ENCODE data around the gene SPTSSB. TPM values are rescaled to one million over a fixed set of nuclear protein-coding genes. Genes with fewer than 3 reads are reported as not detected.

SPTSSB gene
- polyA plus RNA-seq, 1 donor = 0.40 TPM

DNA sequence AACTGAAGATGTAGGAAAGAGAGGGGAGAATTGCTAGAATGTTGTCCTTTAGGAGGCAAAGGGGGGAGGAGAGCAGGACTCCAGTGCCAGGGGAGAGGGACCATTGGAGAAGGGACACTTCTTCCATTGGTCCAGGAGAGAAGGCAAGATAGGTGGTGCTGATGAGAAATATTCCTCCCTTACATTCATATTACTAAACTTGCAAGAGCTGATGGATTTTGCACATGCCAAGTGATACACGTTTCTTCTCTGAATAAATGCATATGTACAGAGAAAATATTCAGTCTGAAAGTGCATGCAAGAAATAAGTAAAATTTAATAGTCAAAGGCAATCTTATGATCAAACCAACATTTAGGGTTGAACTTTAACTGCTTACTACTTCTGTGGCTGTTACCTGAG lies 21.5 kb upstream of the SPTSSB start:
- no CpG with 5 or more reads among the region's 1 CpG for WGBS (ENCODE audit: insufficient coverage, low lambda C conversion rate)
- no peaks in the 10 kb centered on the region for H3K4me1 ChIP-seq (ENCODE audit: control insufficient read depth, insufficient read depth, low read length)
- no peaks in the 10 kb centered on the region for H3K9me3 ChIP-seq (ENCODE audit: control insufficient read depth, low read depth, low read length)
- H3K27ac ChIP-seq (ENCODE audit: low read length) = no peak overlapping the region
- no peak for DNase-seq
- H3K36me3 ChIP-seq (ENCODE audit: control insufficient read depth, insufficient read depth, low read length) = no peaks in the 10 kb centered on the region
- no peaks in the 10 kb centered on the region for H3K27me3 ChIP-seq (ENCODE audit: control insufficient read depth, insufficient read depth, low read length)
- H3K4me3 ChIP-seq (ENCODE audit: low read length) = no peak overlapping the region

DNA sequence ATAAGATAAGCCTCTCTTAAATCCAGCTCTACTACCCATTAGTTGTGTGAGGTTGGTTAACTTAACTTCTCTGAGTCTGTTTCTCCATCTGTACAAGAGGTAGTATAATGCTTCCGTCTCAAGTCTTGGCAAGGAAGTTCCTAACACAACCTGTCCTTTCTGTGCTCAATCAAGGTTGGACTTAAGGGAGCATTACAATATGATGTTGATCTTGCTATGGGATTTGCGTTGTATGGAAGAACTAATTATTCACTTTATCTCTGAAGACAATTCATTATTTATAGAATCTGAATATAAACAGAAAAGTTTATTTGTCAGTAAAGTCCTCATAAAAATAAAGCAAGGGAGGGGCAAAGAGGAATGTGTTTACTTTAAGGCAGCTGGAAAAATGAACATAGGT lies 18.9 kb upstream of the SPTSSB start:
- no peak for DNase-seq
- 100% methylated on average over 1 of the region's 2 CpGs for WGBS (ENCODE audit: insufficient coverage, low lambda C conversion rate)
- no peaks in the 10 kb centered on the region for H3K27me3 ChIP-seq (ENCODE audit: control insufficient read depth, insufficient read depth, low read length)
- no peaks in the 10 kb centered on the region for H3K9me3 ChIP-seq (ENCODE audit: control insufficient read depth, low read depth, low read length)
- no peaks in the 10 kb centered on the region for H3K36me3 ChIP-seq (ENCODE audit: control insufficient read depth, insufficient read depth, low read length)
- H3K4me3 ChIP-seq (ENCODE audit: low read length) = no peak overlapping the region
- no peak overlapping the region for H3K27ac ChIP-seq (ENCODE audit: low read length)
- H3K4me1 ChIP-seq (ENCODE audit: control insufficient read depth, insufficient read depth, low read length) = no peaks in the 10 kb centered on the region

DNA sequence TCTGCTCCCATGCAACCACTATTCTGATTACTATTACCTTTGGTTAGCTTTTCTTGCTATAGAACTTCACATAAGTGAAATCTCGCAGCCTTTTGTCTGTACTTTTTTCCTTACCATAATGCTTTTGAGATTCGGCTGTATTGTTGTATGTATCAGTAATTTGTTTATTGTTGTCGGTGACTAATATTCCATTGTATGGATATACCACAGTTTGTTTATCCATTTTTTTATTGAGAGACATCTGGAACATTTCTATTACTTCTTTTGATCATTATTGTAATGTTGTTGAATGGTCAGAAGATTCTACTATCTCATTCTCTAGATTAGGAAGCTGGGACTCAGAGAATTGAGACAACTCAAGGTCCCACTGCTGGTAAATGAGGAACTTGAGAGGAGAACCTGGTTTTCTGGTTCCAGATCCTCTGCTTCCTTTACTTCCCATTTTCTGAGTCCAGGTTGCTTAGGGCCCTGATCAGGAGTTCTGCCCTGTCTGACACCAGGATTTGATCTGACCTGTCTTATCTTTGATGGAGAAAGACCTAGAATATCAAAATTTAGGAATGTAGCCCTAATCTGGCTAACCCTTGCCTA lies 18.2 kb upstream of the SPTSSB start:
- Histone ChIP-seq H3K4me3 (ENCODE audit: low read length) (no peak overlapping the region), H3K9me3 (ENCODE audit: control insufficient read depth, low read depth, low read length) (no peaks in the 10 kb centered on the region), H3K36me3 (ENCODE audit: control insufficient read depth, insufficient read depth, low read length) (no peaks in the 10 kb centered on the region), H3K27me3 (ENCODE audit: control insufficient read depth, insufficient read depth, low read length) (no peaks in the 10 kb centered on the region), H3K27ac (ENCODE audit: low read length) (no peak overlapping the region), H3K4me1 (ENCODE audit: control insufficient read depth, insufficient read depth, low read length) (no peaks in the 10 kb centered on the region)
- WGBS (ENCODE audit: insufficient coverage, low lambda C conversion rate) = 93% methylated on average over 3 of the region's 3 CpGs
- DNase-seq = no peak

DNA sequence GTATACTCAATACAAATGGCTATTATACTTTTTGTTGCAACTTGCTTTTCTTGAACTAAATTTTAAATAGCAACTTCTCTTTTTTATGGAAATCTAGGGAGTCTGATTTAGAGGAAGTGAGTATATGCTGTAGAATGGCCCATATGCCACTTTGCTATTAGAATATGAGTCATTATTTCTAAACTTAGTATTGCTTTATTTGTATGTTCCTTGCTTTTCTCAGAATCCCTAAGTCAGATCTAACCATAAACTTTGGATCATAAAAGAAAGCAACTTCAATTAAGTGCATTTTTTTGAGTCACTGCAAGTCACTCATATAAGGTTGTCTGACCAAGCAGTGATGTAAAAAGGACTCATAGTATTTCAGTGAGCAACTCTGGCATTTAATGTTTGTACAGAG lies 17.5 kb upstream of the SPTSSB start:
- H3K4me1 ChIP-seq (ENCODE audit: control insufficient read depth, insufficient read depth, low read length) = no peaks in the 10 kb centered on the region
- no peaks in the 10 kb centered on the region for H3K27me3 ChIP-seq (ENCODE audit: control insufficient read depth, insufficient read depth, low read length)

DNA sequence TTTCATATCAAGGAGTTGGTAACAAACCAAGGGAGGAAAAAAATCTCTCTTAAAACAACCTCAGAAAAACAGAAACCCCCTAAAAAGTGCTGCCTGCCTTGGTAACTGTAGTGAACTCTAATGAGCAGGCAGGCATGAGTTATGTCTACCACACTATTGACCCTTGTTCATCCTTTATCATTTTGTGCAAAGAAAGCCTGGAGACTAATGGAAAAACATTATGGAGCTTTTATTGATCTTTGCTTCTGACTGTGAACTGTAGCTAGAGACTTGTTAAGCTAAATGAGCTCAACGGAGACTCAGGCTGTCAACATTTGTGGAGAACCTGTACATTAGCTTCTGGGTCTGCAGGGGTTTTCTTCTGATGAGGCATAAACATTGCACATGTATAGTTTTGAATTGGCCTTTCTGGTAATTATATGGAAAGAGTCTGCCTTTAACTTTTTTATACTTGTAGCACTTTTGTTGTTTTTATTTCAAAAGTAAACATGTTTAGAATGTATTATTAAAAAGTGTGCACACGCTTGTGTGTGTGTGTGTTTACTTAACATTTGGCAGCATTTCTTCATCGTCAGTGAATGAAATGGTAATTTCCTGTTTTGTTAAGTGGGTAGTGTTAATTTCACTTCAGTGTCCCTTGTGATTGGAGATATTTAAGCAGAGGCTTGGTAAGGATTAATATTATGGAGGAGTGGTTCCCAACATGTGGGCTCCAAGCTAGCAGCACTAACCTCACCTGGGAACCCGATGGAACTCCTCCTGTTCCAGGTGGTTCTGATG lies 15.9 kb upstream of the SPTSSB start:
- H3K9me3 ChIP-seq (ENCODE audit: control insufficient read depth, low read depth, low read length) = no peaks in the 10 kb centered on the region
- H3K36me3 ChIP-seq (ENCODE audit: control insufficient read depth, insufficient read depth, low read length) = no peaks in the 10 kb centered on the region
- H3K27ac ChIP-seq (ENCODE audit: low read length) = no peak overlapping the region
- 80% methylated on average over 1 of the region's 4 CpGs for WGBS (ENCODE audit: insufficient coverage, low lambda C conversion rate)
- H3K4me3 ChIP-seq (ENCODE audit: low read length) = no peak overlapping the region
- H3K4me1 ChIP-seq (ENCODE audit: control insufficient read depth, insufficient read depth, low read length) = no peaks in the 10 kb centered on the region
- DNase-seq = no peak
- no peaks in the 10 kb centered on the region for H3K27me3 ChIP-seq (ENCODE audit: control insufficient read depth, insufficient read depth, low read length)

More for the DNA sequence above, 17.5 kb upstream of the SPTSSB start:
- no peak overlapping the region for H3K27ac ChIP-seq (ENCODE audit: low read length)
- no peak for DNase-seq
- no peak overlapping the region for H3K4me3 ChIP-seq (ENCODE audit: low read length)
- H3K9me3 ChIP-seq (ENCODE audit: control insufficient read depth, low read depth, low read length) = no peaks in the 10 kb centered on the region
- H3K36me3 ChIP-seq (ENCODE audit: control insufficient read depth, insufficient read depth, low read length) = no peaks in the 10 kb centered on the region

DNA sequence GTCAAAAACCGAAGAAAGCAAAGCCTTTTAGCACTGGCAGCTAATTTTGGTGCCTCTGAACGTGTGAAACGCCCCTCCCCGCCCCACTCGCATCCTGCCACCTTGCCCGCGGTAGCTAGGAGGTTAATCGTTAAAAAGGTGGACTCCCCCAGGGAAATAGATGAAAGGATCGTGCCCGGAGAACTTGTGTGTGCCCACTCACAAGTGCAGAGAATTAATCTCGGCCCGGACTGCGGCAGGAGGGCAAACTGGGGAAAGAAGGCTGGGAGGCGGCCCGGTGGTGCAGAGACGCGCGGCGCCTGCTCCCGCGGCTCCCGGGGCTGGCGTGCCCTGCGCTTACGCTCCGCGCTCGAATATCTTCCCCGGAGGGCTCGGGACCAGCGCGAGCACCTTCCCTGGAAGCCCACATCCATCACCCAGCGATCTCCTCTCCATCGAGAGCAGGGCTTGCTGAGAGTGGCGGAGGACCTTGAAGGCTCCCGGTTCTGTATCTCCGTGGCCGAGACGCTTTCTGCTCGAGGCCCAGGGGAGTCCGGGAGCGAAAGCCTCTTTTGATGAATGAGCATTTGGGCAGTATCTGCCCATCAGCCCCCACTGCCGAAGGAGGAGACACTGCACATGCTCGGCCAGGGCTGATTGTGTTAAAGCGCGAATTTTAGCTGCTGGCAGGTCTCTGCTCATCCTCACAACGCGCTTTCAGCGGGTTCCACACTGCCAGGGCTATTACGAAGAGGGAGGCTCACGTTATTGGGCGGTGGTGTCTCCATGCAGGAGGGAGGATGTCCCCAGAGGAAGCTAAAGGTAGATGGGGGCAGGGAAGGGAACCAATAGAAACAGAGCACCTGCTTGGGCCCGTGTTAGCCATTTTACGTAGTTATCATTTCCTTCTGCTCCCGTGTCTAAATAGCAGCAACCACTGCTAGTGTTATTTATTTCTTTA lies 1.3 kb upstream of the SPTSSB start:
- DNase-seq = peak in 1 of 2 donors; percentile 19
- Histone ChIP-seq H3K4me1 (ENCODE audit: control insufficient read depth, insufficient read depth, low read length) (peaks cover 14% of the 10 kb centered on the region), H3K27ac (ENCODE audit: low read length) (no peak overlapping the region), H3K4me3 (ENCODE audit: low read length) (peak overlapping the region; percentile 43), H3K36me3 (ENCODE audit: control insufficient read depth, insufficient read depth, low read length) (no peaks in the 10 kb centered on the region), H3K27me3 (ENCODE audit: control insufficient read depth, insufficient read depth, low read length) (peaks cover 37% of the 10 kb centered on the region), H3K9me3 (ENCODE audit: control insufficient read depth, low read depth, low read length) (no peaks in the 10 kb centered on the region)
- 48% methylated on average over 2 of the region's 55 CpGs for WGBS (ENCODE audit: insufficient coverage, low lambda C conversion rate)

DNA sequence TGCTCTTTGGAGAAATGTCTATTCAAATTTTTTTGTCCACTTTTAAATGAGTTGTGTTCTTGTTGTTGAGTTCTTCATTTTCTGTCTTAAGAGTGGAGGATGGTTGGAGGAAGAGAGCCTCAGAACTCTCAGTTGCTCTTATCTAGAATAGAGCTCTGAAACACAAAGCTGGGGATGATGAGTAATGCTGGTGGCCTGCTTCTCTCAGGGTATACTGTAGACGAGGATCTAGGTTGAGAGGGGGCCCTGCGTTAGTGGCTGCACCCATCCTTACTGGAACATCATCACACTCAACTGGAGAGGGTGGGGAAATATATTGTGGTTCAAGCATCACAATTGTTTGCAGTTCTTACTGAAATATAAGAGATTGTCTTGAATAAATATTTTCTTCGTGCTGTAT lies 1.8 kb downstream of the SPTSSB start:
- H3K27me3 ChIP-seq (ENCODE audit: control insufficient read depth, insufficient read depth, low read length) = peaks cover 40% of the 10 kb centered on the region
- no peak overlapping the region for H3K4me3 ChIP-seq (ENCODE audit: low read length)
- no peak for DNase-seq
- H3K9me3 ChIP-seq (ENCODE audit: control insufficient read depth, low read depth, low read length) = no peaks in the 10 kb centered on the region
- peaks cover 14% of the 10 kb centered on the region for H3K4me1 ChIP-seq (ENCODE audit: control insufficient read depth, insufficient read depth, low read length)
- H3K27ac ChIP-seq (ENCODE audit: low read length) = no peak overlapping the region
- no peaks in the 10 kb centered on the region for H3K36me3 ChIP-seq (ENCODE audit: control insufficient read depth, insufficient read depth, low read length)
- 27% methylated on average over 1 of the region's 3 CpGs for WGBS (ENCODE audit: insufficient coverage, low lambda C conversion rate)

DNA sequence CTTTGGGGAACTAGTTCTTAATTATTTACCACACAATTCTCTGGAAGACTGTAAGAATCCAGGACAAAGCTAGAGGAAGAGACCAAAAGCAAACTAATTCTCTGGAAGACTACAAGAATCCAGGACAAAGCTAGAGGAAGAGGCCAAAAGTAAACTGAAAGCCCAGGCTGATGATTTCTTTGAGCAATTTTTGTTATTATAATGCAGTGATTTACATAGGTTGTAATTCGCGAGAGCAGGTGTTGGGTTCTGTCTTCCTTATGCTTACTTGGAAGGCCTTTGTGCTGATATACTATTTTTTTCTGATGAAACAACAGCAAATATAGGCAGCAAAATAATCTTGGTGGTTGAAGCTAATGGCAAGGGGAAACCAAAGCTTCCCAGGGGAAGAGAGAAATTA lies 5.2 kb downstream of the SPTSSB start:
- H3K36me3 ChIP-seq (ENCODE audit: control insufficient read depth, insufficient read depth, low read length) = no peaks in the 10 kb centered on the region
- H3K27ac ChIP-seq (ENCODE audit: low read length) = no peak overlapping the region
- no peaks in the 10 kb centered on the region for H3K9me3 ChIP-seq (ENCODE audit: control insufficient read depth, low read depth, low read length)
- no CpG with 5 or more reads among the region's 2 CpGs for WGBS (ENCODE audit: insufficient coverage, low lambda C conversion rate)
- no peak overlapping the region for H3K4me3 ChIP-seq (ENCODE audit: low read length)
- DNase-seq = no peak
- no peaks in the 10 kb centered on the region for H3K4me1 ChIP-seq (ENCODE audit: control insufficient read depth, insufficient read depth, low read length)
- peaks cover 14% of the 10 kb centered on the region for H3K27me3 ChIP-seq (ENCODE audit: control insufficient read depth, insufficient read depth, low read length)

DNA sequence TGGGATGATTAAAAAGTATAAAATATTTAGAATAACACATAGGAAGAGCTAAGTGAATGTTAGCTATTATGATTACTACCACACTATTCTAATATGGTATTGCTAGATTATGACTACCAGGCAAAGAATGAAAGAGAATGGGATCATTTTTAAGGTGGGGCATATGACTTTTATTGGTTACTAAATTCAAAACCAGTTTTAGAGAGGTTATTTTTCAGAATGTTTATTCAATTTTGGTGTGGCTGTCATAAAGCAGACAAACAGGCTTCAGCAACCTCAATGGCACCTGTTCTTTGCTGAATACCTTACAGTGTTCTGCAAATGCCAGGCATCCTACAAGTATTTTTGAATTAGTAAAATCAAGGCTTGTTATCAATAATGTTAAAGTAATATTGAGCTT lies 12.8 kb downstream of the SPTSSB start:
- H3K9me3 ChIP-seq (ENCODE audit: control insufficient read depth, low read depth, low read length) = no peaks in the 10 kb centered on the region
- H3K27me3 ChIP-seq (ENCODE audit: control insufficient read depth, insufficient read depth, low read length) = no peaks in the 10 kb centered on the region
- H3K4me3 ChIP-seq (ENCODE audit: low read length) = no peak overlapping the region
- H3K4me1 ChIP-seq (ENCODE audit: control insufficient read depth, insufficient read depth, low read length) = no peaks in the 10 kb centered on the region
- no peak for DNase-seq
- H3K27ac ChIP-seq (ENCODE audit: low read length) = no peak overlapping the region
- no peaks in the 10 kb centered on the region for H3K36me3 ChIP-seq (ENCODE audit: control insufficient read depth, insufficient read depth, low read length)

DNA sequence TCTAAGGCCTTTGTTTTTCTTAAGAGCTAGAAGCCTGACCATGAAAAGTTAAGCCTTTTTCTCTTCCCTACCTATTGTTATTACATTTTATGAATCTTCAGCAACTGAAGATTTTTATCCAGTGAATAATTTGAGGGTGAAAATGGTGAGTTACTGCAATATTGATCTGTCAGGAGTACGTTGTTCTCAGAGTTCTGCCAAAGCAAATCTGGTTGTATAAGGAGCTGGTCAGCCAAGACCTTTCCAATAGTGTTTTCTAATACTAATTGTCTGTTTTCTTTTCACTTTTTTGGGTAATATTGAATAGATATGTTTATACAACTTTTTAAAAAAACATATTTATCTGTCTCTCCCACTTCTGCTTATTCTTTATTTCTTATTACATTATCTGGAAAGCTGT lies 15.0 kb downstream of the SPTSSB start:
- Histone ChIP-seq H3K27me3 (ENCODE audit: control insufficient read depth, insufficient read depth, low read length) (no peaks in the 10 kb centered on the region), H3K9me3 (ENCODE audit: control insufficient read depth, low read depth, low read length) (no peaks in the 10 kb centered on the region), H3K27ac (ENCODE audit: low read length) (no peak overlapping the region), H3K36me3 (ENCODE audit: control insufficient read depth, insufficient read depth, low read length) (no peaks in the 10 kb centered on the region), H3K4me1 (ENCODE audit: control insufficient read depth, insufficient read depth, low read length) (no peaks in the 10 kb centered on the region), H3K4me3 (ENCODE audit: low read length) (no peak overlapping the region)
- DNase-seq = no peak
- no CpG with 5 or more reads among the region's 1 CpG for WGBS (ENCODE audit: insufficient coverage, low lambda C conversion rate)
